Neural progenitor cell (in vitro differentiated cells): ENCODE results near the gene FFAR3. TPM values are rescaled to one million over a fixed set of nuclear protein-coding genes. Genes with fewer than 3 reads are reported as not detected.

Source experiments
- DNase-seq: peaks from one replicate; pipeline ENCODE4 v3.0.0-alpha.2; 2016; ENCODE audit warnings: low spot score
- H2AFZ ChIP-seq: fragments of 200-600 bp; sonication (generic); replicated peaks from 2 replicates; pipeline ENCODE4 v1.6.1; 2016; ENCODE audit warnings: antibody characterized with exemption
- H3F3A ChIP-seq: fragments of 200-600 bp; sonication (generic); 2 replicates; pipeline ENCODE4 v1.6.1; 2016; ENCODE audit warnings: antibody characterized with exemption, low read depth
- H3K27ac ChIP-seq: fragments of 200-600 bp; sonication (generic); 2 replicates; pipeline ENCODE4 v1.5.1; 2016; ENCODE audit warnings: mild to moderate bottlenecking
- H3K27me3 ChIP-seq: fragments of 200-600 bp; sonication (generic); 2 replicates; pipeline ENCODE4 v1.6.1; 2016; ENCODE audit warnings: mild to moderate bottlenecking, moderate library complexity
- H3K36me3 ChIP-seq: fragments of 200-600 bp; sonication (generic); 2 replicates; pipeline ENCODE4 v1.5.1; 2016
- H3K4me1 ChIP-seq: fragments of 200-600 bp; sonication (generic); 2 replicates; pipeline ENCODE4 v1.6.1; 2016; ENCODE audit warnings: mixed run types
- H3K4me2 ChIP-seq: fragments of 200-600 bp; sonication (generic); 2 replicates; pipeline ENCODE4 v1.6.1; 2016
- H3K4me3 ChIP-seq: fragments of 200-600 bp; sonication (generic); 2 replicates; pipeline ENCODE4 v1.5.1; 2016
- H3K79me2 ChIP-seq: fragments of 200-600 bp; sonication (generic); 2 replicates; pipeline ENCODE4 v1.6.1; 2016; ENCODE audit warnings: low read depth
- H3K9ac ChIP-seq: fragments of 200-600 bp; sonication (generic); 2 replicates; pipeline ENCODE4 v1.6.1; 2016
- H3K9me3 ChIP-seq: fragments of 200-600 bp; sonication (generic); 2 replicates; pipeline ENCODE4 v1.5.1; 2016; ENCODE audit warnings: low read depth
- H4K20me1 ChIP-seq: fragments of 200-600 bp; sonication (generic); 2 replicates; pipeline ENCODE4 v1.6.1; 2016; ENCODE audit warnings: low read depth
- H3K27ac Mint-ChIP-seq: 3 replicates; pipeline ENCODE4 v1.8.0; 2021; ENCODE audit warnings: mixed read lengths
- H3K27me3 Mint-ChIP-seq: 2 replicates; pipeline ENCODE4 v1.8.0; 2022; ENCODE audit warnings: low read depth, mild to moderate bottlenecking, inconsistent platforms, moderate library complexity, mixed read lengths; ENCODE audit not compliant: insufficient read depth
- H3K36me3 Mint-ChIP-seq: 3 replicates; pipeline ENCODE4 v1.8.0; 2021; ENCODE audit warnings: mixed read lengths
- H3K4me1 Mint-ChIP-seq: 3 replicates; pipeline ENCODE4 v1.8.0; 2021; ENCODE audit warnings: mixed read lengths
- H3K4me3 Mint-ChIP-seq: 3 replicates; pipeline ENCODE4 v1.8.0; 2021; ENCODE audit warnings: mild to moderate bottlenecking, moderate library complexity, mixed read lengths
- H3K9me3 Mint-ChIP-seq: 3 replicates; pipeline ENCODE4 v1.8.0; 2020; ENCODE audit warnings: mixed read lengths
- CTCF ChIP-seq: fragments of 200-600 bp; sonication (generic); IDR thresholded peaks from 2 replicates; pipeline ENCODE4 v1.5.1; 2017; ENCODE audit warnings: antibody characterized with exemption, mild to moderate bottlenecking
- EZH2 ChIP-seq: fragments of 200-600 bp; sonication (generic); IDR thresholded peaks from 2 replicates; pipeline ENCODE4 v1.6.1; 2017; ENCODE audit warnings: antibody characterized with exemption, mild to moderate bottlenecking, moderate library complexity
- EZH2phosphoT487 ChIP-seq: fragments of 200-600 bp; sonication (generic); IDR thresholded peaks from 2 replicates; pipeline ENCODE4 v1.6.1; 2017; ENCODE audit warnings: antibody characterized with exemption
- total RNA-seq: library from RNA; depleted of rRNA; stranded (reverse); fragments of >200 nt; gene quantifications from 2 replicates; pipeline ENCODE4 v1.2.3, GENCODE V29; 2015; ENCODE audit warnings: low replicate concordance

The FFAR3 gene
- total RNA-seq, 1 donor from 2014 or later: not detected

- H3K36me3 Mint-ChIP-seq: no peaks in the 10 kb centered on the region
- Histone ChIP-seq H3K4me3 (no peak overlapping the region), H4K20me1 (no peaks in the 10 kb centered on the region), H2AFZ (no peak overlapping the region), H3K27ac (no peak overlapping the region), H3K36me3 (no peaks in the 10 kb centered on the region), H3K9ac (no peak overlapping the region), H3K79me2 (no peaks in the 10 kb centered on the region), H3K9me3 (no peaks in the 10 kb centered on the region), H3K4me1 (no peaks in the 10 kb centered on the region), H3F3A (no peaks in the 10 kb centered on the region), H3K4me2 (no peak overlapping the region), H3K27me3 (no peaks in the 10 kb centered on the region)
- peaks cover 6% of the 10 kb centered on the region for H3K27me3 Mint-ChIP-seq
- H3K9me3 Mint-ChIP-seq: no peaks in the 10 kb centered on the region
- DNase-seq: no peak
- peaks cover 3% of the 10 kb centered on the region for H3K4me1 Mint-ChIP-seq
- no peak for TF ChIP-seq CTCF
- no peak overlapping the region for H3K27ac Mint-ChIP-seq
- no peak overlapping the region for H3K4me3 Mint-ChIP-seq
These were observed 20.3 kb upstream of the FFAR3 start for GRCh38 chr19:35337984-35338296.

GRCh38 chr19:35340431-35340830 lies 17.8 kb upstream of the FFAR3 start:
- Histone ChIP-seq H3K79me2 (no peaks in the 10 kb centered on the region), H3K27me3 (no peaks in the 10 kb centered on the region), H3K4me2 (no peak overlapping the region), H3F3A (no peaks in the 10 kb centered on the region), H4K20me1 (no peaks in the 10 kb centered on the region), H3K9me3 (no peaks in the 10 kb centered on the region), H3K4me1 (no peaks in the 10 kb centered on the region), H3K4me3 (no peak overlapping the region), H3K36me3 (no peaks in the 10 kb centered on the region), H3K27ac (no peak overlapping the region), H2AFZ (no peak overlapping the region), H3K9ac (no peak overlapping the region)
- no peak overlapping the region for H3K27ac Mint-ChIP-seq
- TF ChIP-seq CTCF: no peak
- TF ChIP-seq EZH2phosphoT487: no peak
- TF ChIP-seq EZH2: no peak
- H3K36me3 Mint-ChIP-seq: no peaks in the 10 kb centered on the region
- H3K9me3 Mint-ChIP-seq: no peaks in the 10 kb centered on the region
- no peak for DNase-seq
- H3K4me3 Mint-ChIP-seq: no peak overlapping the region
- peaks cover 3% of the 10 kb centered on the region for H3K4me1 Mint-ChIP-seq
- H3K27me3 Mint-ChIP-seq: peaks cover 8% of the 10 kb centered on the region

GRCh38 chr19:35341006-35341405 lies 17.3 kb upstream of the FFAR3 start:
- no peaks in the 10 kb centered on the region for H3K27me3 ChIP-seq
- no peaks in the 10 kb centered on the region for H3K36me3 ChIP-seq
- Mint-ChIP-seq H3K36me3 (no peaks in the 10 kb centered on the region), H3K27ac (no peak overlapping the region), H3K4me3 (no peak overlapping the region), H3K4me1 (peaks cover 3% of the 10 kb centered on the region), H3K27me3 (peaks cover 8% of the 10 kb centered on the region), H3K9me3 (no peaks in the 10 kb centered on the region)
- H3K27ac ChIP-seq: no peak overlapping the region
- no peak overlapping the region for H3K9ac ChIP-seq
- TF ChIP-seq EZH2 (no peak), CTCF (no peak)
- no peaks in the 10 kb centered on the region for H3K4me1 ChIP-seq
- H4K20me1 ChIP-seq: no peaks in the 10 kb centered on the region
- no peaks in the 10 kb centered on the region for H3F3A ChIP-seq
- H2AFZ ChIP-seq: no peak overlapping the region
- no peak for DNase-seq
- no peaks in the 10 kb centered on the region for H3K79me2 ChIP-seq
- no peaks in the 10 kb centered on the region for H3K9me3 ChIP-seq
- no peak overlapping the region for H3K4me2 ChIP-seq
- no peak overlapping the region for H3K4me3 ChIP-seq
